HepG2 (cell line): ENCODE measurements around the gene NTM. TPM values are rescaled to one million over a fixed set of nuclear protein-coding genes. Genes with fewer than 3 reads are reported as not detected.

Source experiments
- ATAC-seq: fragments of 200-7000 bp; cut with Tn5 transposase; 3 replicates; pipeline ENCODE4 v1.9.1; 2020; ENCODE audit warnings: mild to moderate bottlenecking, moderate library complexity
- BruUV-seq: library from RNA; stranded (reverse); fragments of 400-500 nt; replicated peaks from 2 replicates; lab custom pipeline; 2021; lab: Mats Ljungman, UMichigan
- CTCF ChIA-PET: fragments of 300-600 bp; formaldehyde crosslinking; extraction: SDS; loops from one replicate; lab custom pipeline; 2021; ENCODE audit warnings: low total read pairs, inconsistent platforms, low intra/inter-chr PET ratio; lab: Yijun Ruan, JAX
- POLR2A ChIA-PET: fragments of 350-600 bp; sonication (Branson Sonifier 250); formaldehyde crosslinking; loops from one replicate; lab custom pipeline; 2020; ENCODE audit warnings: antibody characterized with exemption, inconsistent platforms; lab: Yijun Ruan, JAX
- DNase-seq: peaks from one replicate; pipeline ENCODE4 v3.0.0-alpha.2; 2015; ENCODE audit warnings: low spot score
- FAIRE-seq: peaks from 3 replicates; lab custom pipeline; 2011; peaks lifted over from hg19 to GRCh38; lab: Jason Lieb, UNC
- H2AFZ ChIP-seq: one replicate; pipeline ENCODE4 v1.6.1; 2011; ENCODE audit warnings: low read length, inconsistent platforms
- H3K27ac ChIP-seq: fragments of 300-600 bp; 3 replicates; pipeline ENCODE4 v1.8.0; 2011; ENCODE audit warnings: mixed run types, mild to moderate bottlenecking, mixed read lengths, low read length, inconsistent platforms; ENCODE audit not compliant: insufficient read depth; ENCODE audit errors: extremely low read length
- H3K27me3 ChIP-seq, 2 experiments: fragments of 200-600 bp in 1 of 2; 2 replicates in 1 of 2; 3 replicates in 1 of 2; pipeline versions ENCODE4 v1.6.0 to v1.8.0; 2011; ENCODE audit warnings: low read length in 2 of 2, mild to moderate bottlenecking in 2 of 2, moderate library complexity in 2 of 2, inconsistent platforms in 1 of 2; ENCODE audit not compliant: insufficient read depth in 2 of 2, control insufficient read depth in 1 of 2
- H3K36me3 ChIP-seq, 2 experiments: fragments of 200-600 bp in 1 of 2; replicated peaks in 1 of 2; 2 replicates in 1 of 2; 3 replicates in 1 of 2; pipeline versions ENCODE4 v1.5.1 to v1.8.0; 2011; ENCODE audit warnings: low read length in 2 of 2, inconsistent platforms in 1 of 2; ENCODE audit not compliant: insufficient read depth in 2 of 2, control insufficient read depth in 1 of 2
- H3K4me1 ChIP-seq: 2 replicates; pipeline ENCODE4 v1.5.1; 2012; ENCODE audit warnings: low read length, inconsistent platforms; ENCODE audit not compliant: insufficient read depth
- H3K4me2 ChIP-seq: 2 replicates; pipeline ENCODE4 v1.6.0; 2011; ENCODE audit warnings: low read depth, low read length, inconsistent platforms
- H3K4me3 ChIP-seq, 3 experiments: fragments of 200-600 bp in 1 of 3; sonication (generic), shearing (Covaris generic) in 1 of 3; replicated peaks in 1 of 3; 2 replicates each; pipeline ENCODE4 v1.5.1; 2011 to 2016; ENCODE audit warnings: low read length in 3 of 3, inconsistent platforms in 2 of 3, low read depth in 2 of 3, mild to moderate bottlenecking in 2 of 3, control low read depth in 1 of 3, mixed read lengths in 1 of 3; ENCODE audit not compliant: insufficient read depth in 1 of 3
- H3K79me2 ChIP-seq: one replicate; pipeline ENCODE4 v1.6.1; 2011; ENCODE audit warnings: low read length, inconsistent platforms; ENCODE audit not compliant: insufficient read depth
- H3K9ac ChIP-seq: 2 replicates; pipeline ENCODE4 v1.6.0; 2011; ENCODE audit warnings: mild to moderate bottlenecking, low read depth, low read length, inconsistent platforms; ENCODE audit not compliant: insufficient read depth
- H3K9me3 ChIP-seq: 2 replicates; pipeline ENCODE4 v1.5.1; 2012; ENCODE audit warnings: mild to moderate bottlenecking, low read length
- H4K20me1 ChIP-seq: 2 replicates; pipeline ENCODE4 v1.6.0; 2011; ENCODE audit warnings: inconsistent platforms, mild to moderate bottlenecking, low read length, moderate library complexity; ENCODE audit not compliant: insufficient read depth
- FOXK2 ChIP-seq: fragments of 450-650 bp; IDR thresholded peaks from 2 replicates; pipeline ENCODE4 v1.6.1; 2016
- MAZ ChIP-seq, 2 experiments: sonication (generic) in 1 of 2; formaldehyde crosslinking in 1 of 2; IDR thresholded peaks; 2 replicates each; pipeline versions ENCODE4 v1.5.0 to v1.6.1; 2012 to 2020; ENCODE audit warnings: low read depth in 2 of 2, mild to moderate bottlenecking in 2 of 2, borderline replicate concordance in 1 of 2, improper control_type of control experiment in 1 of 2, low read length in 1 of 2, missing genetic modification reagents in 1 of 2, moderate library complexity in 1 of 2
- NCOA2 ChIP-seq: sonication (generic); formaldehyde crosslinking; IDR thresholded peaks from 2 replicates; pipeline ENCODE4 v1.8.0; 2022; ENCODE audit warnings: inconsistent platforms
- SP140L ChIP-seq: sonication (generic); formaldehyde crosslinking; IDR thresholded peaks from 2 replicates; pipeline ENCODE4 v1.4.0; 2020; ENCODE audit warnings: missing genetic modification reagents, borderline replicate concordance
- SRY ChIP-seq: sonication (generic); formaldehyde crosslinking; IDR thresholded peaks from 2 replicates; pipeline ENCODE4 v1.8.0; 2022; ENCODE audit warnings: mild to moderate bottlenecking, missing genetic modification reagents
- ZNF12 ChIP-seq: sonication (generic); formaldehyde crosslinking; IDR thresholded peaks from 2 replicates; pipeline ENCODE4 v1.5.0; 2020; ENCODE audit warnings: missing genetic modification reagents
- ZNF142 ChIP-seq: sonication (generic); formaldehyde crosslinking; IDR thresholded peaks from 2 replicates; pipeline ENCODE4 v1.4.0; 2020; ENCODE audit warnings: missing genetic modification reagents
- WGBS: methylation state at CpG from one replicate; pipeline ENCODE4 v1.1.6; 2017; ENCODE audit warnings: low lambda C conversion rate; 5-methylcytosine and 5-hydroxymethylcytosine counted together
- in situ Hi-C: cut with HindIII; loops from 2 replicates; pipeline ENCODE4 v1.10.0; 2017; ENCODE audit warnings: low pct_unique_long_range_greater_than_20kb; ENCODE audit not compliant: extremely low pct_ligation_motif_present
- intact Hi-C: fragments of 100-400 bp; cut with micrococcal nuclease; formaldehyde crosslinking; loops from one replicate; pipeline ENCODE4 v1.10.0; 2022; ENCODE audit not compliant: unreplicated experiment
- polyA plus RNA-seq, 8 experiments: library from polyadenylated mRNA; depleted of rRNA in 3 of 8; stranded (reverse) in 7 of 8; unstranded in 1 of 8; fragments of >200 nt; fragmentation: Illumina TruSeq in 4 of 8; extraction: Trizol in 4 of 8; gene quantifications; 2 replicates each; pipeline versions ENCODE4 v1.2.1 to v1.2.3, GENCODE V29; 2011 to 2016; ENCODE audit warnings: low read depth in 4 of 8, missing spikeins in 1 of 8, mixed read lengths in 1 of 8; ENCODE audit not compliant: insufficient read depth in 1 of 8
- total RNA-seq, 5 experiments: library from RNA; depleted of rRNA; stranded (reverse); fragments of >200 nt; fragmentation: Illumina TruSeq; extraction: Trizol; gene quantifications; 2 replicates each; pipeline ENCODE4 v1.2.3, GENCODE V29; 2016; ENCODE audit warnings: low read depth in 1 of 5
- TF ChIP-seq, protein P1 (sequence below): sonication (generic); formaldehyde crosslinking; IDR thresholded peaks from 2 replicates; pipeline ENCODE4 v1.4.0; 2020; ENCODE audit warnings: missing genetic modification reagents, mild to moderate bottlenecking, borderline replicate concordance

NTM gene
- total and polyA plus RNA-seq, 2 of the 13 experiments (the other 11 are each of a cell fraction or from before 2014, with no cell fraction given) = not detected

GRCh38 chr11:132154781-132155180, 784.4 kb downstream of the NTM start:
- FAIRE-seq = no peak
- in situ Hi-C loops = no loop called here
- no TSS peak for BruUV-seq
- no peak overlapping the region for H3K4me2 ChIP-seq
- no peak overlapping the region for H2AFZ ChIP-seq
- H3K36me3 ChIP-seq = no peaks in the 10 kb centered on the region
- WGBS = 0% methylated on average over 4 of the region's 4 CpGs
- intact Hi-C loops = no loop called here
- TF ChIP-seq FOXK2 = no peak
- no peak for TF ChIP-seq ZNF12 (CRISPR knock-in tag)
- TF ChIP-seq, protein P1, sequence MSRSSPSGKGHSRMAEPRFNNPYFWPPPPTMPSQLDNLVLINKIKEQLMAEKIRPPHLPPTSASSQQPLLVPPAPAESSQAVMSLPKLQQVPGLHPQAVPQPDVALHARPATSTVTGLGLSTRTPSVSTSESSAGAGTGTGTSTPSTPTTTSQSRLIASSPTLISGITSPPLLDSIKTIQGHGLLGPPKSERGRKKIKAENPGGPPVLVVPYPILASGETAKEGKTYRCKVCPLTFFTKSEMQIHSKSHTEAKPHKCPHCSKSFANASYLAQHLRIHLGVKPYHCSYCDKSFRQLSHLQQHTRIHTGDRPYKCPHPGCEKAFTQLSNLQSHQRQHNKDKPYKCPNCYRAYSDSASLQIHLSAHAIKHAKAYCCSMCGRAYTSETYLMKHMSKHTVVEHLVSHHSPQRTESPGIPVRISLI = no peak
- no peak for TF ChIP-seq SRY
- TF ChIP-seq MAZ (IDR thresholded peaks at IDR 0.05; ENCODE audit: borderline replicate concordance, low read depth, low read length) = no peak
- TF ChIP-seq MAZ (CRISPR knock-in tag; IDR thresholded peaks at IDR 0.05; ENCODE audit: low read depth) = no peak
- no peak for TF ChIP-seq NCOA2 (CRISPR knock-in tag)
- no peak for TF ChIP-seq ZNF142 (CRISPR knock-in tag)
- no peak for TF ChIP-seq SP140L (CRISPR knock-in tag)
- H3K27ac ChIP-seq = no peak overlapping the region
- CTCF ChIA-PET = no interaction called here
- H3K27me3 ChIP-seq = no peaks in the 10 kb centered on the region; a peak in 1 of 5 replicates
- no peak overlapping the region for H3K9ac ChIP-seq
- DNase-seq = no peak
- POLR2A ChIA-PET = no interaction called here
- no peaks in the 10 kb centered on the region for H3K9me3 ChIP-seq
- no peaks in the 10 kb centered on the region for H3K4me1 ChIP-seq
- ATAC-seq = no peak
- H4K20me1 ChIP-seq = no peaks in the 10 kb centered on the region
- H3K4me3 ChIP-seq = no peak overlapping the region
- H3K79me2 ChIP-seq = no peaks in the 10 kb centered on the region
